ENCODE results near the gene RMC1.

The RMC1 gene

DNA sequence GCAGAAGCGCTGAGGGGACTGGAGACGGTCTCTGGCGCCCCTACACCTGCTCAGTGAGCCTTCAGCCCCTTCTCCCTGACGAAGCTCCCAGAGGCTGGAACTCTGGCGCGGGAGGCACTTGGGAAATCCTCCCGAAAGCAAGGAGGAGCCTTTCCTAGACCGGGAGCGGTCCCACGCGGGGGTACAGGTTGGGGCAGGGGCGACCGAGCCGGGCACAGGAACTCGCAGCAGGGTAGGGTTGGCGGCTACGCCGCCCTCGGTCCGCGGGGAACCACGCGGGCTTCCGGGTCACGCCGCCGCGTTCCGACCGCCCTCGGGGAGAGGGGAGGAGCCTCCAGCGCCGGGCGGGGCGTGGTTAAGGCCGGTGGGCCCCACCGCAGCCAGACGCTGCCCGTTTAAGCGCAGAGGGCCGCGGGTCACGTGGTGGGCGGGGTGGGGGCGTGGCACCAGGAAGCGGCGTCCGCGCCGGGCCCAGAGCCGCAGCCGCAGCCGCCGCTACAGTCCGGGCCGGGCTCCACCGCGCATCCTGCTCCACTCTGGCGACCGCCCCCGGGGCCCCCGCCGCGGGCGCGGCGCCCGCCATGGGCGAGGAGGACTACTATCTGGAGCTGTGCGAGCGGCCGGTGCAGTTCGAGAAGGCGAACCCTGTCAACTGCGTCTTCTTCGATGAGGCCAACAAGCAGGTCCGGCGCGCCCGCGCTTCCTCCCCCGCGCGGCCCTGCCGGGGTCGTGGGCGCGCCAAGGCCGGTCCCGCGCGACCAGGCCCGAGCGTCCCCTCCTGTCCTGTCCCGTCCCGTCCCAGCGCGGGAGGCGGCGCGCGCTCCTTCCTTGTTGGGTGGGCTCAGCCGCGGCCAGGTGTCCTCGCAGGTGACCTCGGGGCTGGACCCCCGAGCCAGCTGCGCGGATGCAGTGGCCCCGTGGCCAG is at the start of gene RMC1:
Gene RMC1 (plus strand): TSS at position 474 of the 925 bp plus-strand sequence. CDS start 108 bp downstream, at position 582.
- TF ChIP-seq, protein P1, sequence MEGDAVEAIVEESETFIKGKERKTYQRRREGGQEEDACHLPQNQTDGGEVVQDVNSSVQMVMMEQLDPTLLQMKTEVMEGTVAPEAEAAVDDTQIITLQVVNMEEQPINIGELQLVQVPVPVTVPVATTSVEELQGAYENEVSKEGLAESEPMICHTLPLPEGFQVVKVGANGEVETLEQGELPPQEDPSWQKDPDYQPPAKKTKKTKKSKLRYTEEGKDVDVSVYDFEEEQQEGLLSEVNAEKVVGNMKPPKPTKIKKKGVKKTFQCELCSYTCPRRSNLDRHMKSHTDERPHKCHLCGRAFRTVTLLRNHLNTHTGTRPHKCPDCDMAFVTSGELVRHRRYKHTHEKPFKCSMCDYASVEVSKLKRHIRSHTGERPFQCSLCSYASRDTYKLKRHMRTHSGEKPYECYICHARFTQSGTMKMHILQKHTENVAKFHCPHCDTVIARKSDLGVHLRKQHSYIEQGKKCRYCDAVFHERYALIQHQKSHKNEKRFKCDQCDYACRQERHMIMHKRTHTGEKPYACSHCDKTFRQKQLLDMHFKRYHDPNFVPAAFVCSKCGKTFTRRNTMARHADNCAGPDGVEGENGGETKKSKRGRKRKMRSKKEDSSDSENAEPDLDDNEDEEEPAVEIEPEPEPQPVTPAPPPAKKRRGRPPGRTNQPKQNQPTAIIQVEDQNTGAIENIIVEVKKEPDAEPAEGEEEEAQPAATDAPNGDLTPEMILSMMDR (IDR thresholded peaks at IDR 0.05; ENCODE audit: low read depth, low read length): no peak

DNA sequence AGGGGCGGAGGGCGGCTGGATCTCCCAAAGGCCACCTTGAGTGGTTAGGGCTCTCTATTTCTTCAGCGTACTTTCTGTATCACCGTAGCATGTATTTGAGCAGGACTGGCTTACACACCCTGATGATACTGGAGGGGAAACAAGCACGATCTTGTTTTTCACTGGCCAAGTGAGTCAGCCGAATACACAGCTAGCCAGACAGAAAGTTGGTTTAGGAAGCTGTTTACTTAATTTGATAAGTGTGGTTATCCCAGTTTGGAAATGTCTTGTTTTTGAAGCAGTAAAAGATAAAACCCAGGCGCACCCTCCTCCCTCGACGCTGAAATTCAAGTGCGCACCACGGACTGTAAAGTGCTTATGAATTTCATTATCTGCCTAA is 49.6 kb upstream of the RMC1 start:
- DNase-seq (ENCODE audit: extremely low read depth, low read depth): no peak
- TF ChIP-seq, protein P1 (IDR thresholded peaks at IDR 0.05; ENCODE audit: low read depth, low read length): no peak

More for the DNA sequence above, at the start of gene RMC1:
- DNase-seq (ENCODE audit: extremely low read depth, low read depth): peak; percentile 77

DNA sequence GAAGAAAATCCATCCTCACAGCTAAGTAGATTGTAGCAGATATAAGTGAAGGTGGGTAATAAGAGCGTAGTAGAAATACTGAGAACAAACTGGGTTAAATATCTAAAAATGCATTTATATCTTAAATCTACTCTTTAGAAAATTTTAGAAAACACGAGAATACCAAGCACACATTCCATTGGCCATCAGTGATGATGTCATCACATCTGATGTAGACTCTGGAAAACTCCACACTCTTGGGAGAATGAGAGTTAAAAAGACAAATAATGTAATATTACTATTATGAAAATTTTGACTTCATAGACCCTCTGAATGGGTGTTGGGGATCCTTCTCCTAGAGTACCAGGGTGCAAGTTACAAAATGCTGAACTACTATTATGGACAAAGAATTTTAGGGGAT is 46.5 kb upstream of the RMC1 start:
- DNase-seq (ENCODE audit: extremely low read depth, low read depth): no peak
- TF ChIP-seq, protein P1 (IDR thresholded peaks at IDR 0.05; ENCODE audit: low read depth, low read length): no peak

DNA sequence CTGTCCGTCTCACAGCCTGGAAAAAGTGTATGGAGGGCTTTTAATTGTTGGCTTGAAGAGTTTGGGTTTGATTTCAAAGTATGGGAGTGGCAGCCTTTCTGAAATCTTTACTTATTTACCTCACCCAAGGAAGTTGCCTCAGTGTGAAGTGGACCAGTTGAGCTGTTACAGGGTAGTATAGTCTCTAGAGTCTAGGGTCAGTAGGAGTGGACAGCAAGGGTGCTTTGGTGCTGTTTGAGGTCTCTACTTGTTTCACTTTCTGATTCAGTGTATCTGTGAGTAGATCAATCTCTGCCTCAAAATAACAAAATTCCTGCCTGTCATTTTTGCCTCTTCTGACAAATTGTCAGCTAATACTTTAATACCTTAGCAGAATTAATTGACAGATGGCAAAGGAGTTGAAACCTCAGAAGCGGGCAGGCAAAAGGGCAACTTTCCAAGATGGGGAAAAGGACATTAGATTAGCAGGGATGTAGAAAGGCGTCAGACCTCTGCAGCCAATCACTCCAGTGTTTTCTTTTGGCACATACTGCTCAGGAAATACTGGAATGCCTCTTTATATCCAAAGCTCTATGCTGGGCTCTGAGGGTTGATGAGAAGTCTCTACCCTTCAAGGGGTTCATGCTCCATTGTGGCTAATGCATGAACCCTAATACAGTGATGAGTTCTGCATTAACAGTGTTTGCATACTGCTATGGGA is 44.3 kb upstream of the RMC1 start:
- TF ChIP-seq, protein P1 (IDR thresholded peaks at IDR 0.05; ENCODE audit: low read depth, low read length): no peak
- DNase-seq (ENCODE audit: extremely low read depth, low read depth): no peak

DNA sequence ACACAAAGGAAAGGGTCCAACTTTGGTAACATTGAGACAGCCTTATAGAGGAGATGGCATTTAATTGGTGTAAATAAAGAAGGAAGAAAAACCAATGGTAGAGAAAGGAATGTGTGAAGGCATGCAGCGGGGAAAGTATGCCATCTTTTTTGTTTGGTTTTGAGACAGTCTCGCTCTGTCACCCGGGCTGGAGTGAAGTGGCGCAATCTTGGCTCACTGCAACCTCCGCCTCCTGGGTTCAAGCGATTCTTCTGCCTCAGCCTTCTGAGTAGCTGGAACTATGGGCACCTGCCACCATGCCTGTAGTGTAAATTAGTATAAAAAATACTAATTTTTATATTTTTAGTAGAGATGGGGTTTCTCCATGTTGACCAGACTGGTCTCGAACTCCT is 43.8 kb upstream of the RMC1 start:
- TF ChIP-seq, protein P1 (IDR thresholded peaks at IDR 0.05; ENCODE audit: low read depth, low read length): no peak
- no peak for DNase-seq (ENCODE audit: extremely low read depth, low read depth)

DNA sequence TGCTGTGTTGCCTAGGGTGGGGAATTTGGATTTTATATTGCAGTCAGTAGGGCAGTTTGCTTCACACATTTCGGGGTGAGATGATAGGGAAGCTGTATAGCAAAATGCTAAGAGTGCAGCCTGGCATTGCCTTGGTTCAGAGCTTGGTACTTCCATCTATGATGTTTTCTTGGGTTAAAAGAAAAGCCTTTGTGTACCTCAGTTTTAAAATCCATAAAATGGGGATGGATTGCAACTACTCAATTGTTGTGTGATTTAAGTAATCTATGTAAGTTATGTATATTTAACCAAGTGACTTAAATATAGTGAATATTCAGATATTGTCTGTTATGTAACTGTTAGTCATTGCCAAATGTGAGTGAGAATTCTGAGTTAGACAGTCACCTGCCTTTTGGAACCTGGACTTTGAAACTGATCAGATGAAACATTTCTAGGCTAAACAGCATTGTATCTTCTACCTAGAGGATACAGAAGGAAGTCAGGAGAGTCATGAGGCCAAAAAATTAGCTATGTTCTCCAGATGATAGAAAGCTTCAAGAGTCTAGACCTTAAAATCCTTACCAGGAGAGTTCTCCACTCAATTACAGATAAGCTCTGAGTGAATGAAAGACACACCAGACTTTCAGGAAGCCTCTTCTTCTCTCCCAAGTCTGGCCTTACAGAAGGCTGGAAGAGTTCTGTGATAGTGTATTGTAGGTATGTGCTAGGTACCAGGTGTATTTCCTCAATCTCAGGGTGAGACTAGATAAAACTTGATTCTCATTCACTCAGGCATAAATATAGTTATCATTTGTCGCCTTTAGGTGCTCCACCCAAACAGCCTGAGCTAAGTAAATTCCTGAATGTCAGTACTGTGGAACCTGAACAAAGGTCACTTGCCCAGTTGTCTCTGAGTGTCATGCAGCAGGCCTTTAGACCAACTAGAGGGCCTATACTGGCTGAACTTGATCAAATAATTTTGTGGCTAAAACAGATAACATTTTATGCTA is 42.7 kb upstream of the RMC1 start:
- no peak for DNase-seq (ENCODE audit: extremely low read depth, low read depth)
- TF ChIP-seq, protein P1 (IDR thresholded peaks at IDR 0.05; ENCODE audit: low read depth, low read length): no peak

Data from AG09319 (cell line).